HepG2 (cell line): ENCODE measurements around the gene PDE9A. TPM values are rescaled to one million over a fixed set of nuclear protein-coding genes. Genes with fewer than 3 reads are reported as not detected.

Experiments used
- ARNT ChIP-seq: fragments of 450-650 bp; IDR thresholded peaks from 2 replicates; pipeline ENCODE4 v1.6.1; 2017
- ATF7-NPFF ChIP-seq: sonication (generic); formaldehyde crosslinking; IDR thresholded peaks from 2 replicates; pipeline ENCODE4 v1.8.1; 2023; ENCODE audit warnings: mild to moderate bottlenecking, low read depth, missing genetic modification reagents, moderate library complexity
- CCAR2 ChIP-seq: fragments of 200-400 bp; formaldehyde crosslinking; optimal IDR thresholded peaks from 2 replicates; pipeline ENCODE3; 2018; ENCODE audit warnings: low read depth, mild to moderate bottlenecking, low read length, moderate library complexity
- CENPT ChIP-seq: sonication (generic); formaldehyde crosslinking; IDR thresholded peaks from 2 replicates; pipeline ENCODE4 v1.8.0; 2022; ENCODE audit warnings: low read depth, mild to moderate bottlenecking, moderate library complexity, missing genetic modification reagents
- EZH2 ChIP-seq: conservative IDR thresholded peaks from 2 replicates; pipeline ENCODE4 v1.6.1; 2012; ENCODE audit warnings: mild to moderate bottlenecking, low read depth, low read length, moderate library complexity
- MTF1 ChIP-seq: sonication (generic); formaldehyde crosslinking; IDR thresholded peaks from 2 replicates; pipeline ENCODE4 v1.5.0; 2020; ENCODE audit warnings: missing genetic modification reagents
- SATB2 ChIP-seq: sonication (generic); formaldehyde crosslinking; IDR thresholded peaks from 2 replicates; pipeline ENCODE4 v1.5.0; 2020; ENCODE audit warnings: missing genetic modification reagents
- SIX4 ChIP-seq: sonication (generic); formaldehyde crosslinking; IDR thresholded peaks from 2 replicates; pipeline ENCODE4 v1.4.0; 2020; ENCODE audit warnings: missing genetic modification reagents
- SMARCC2 ChIP-seq: fragments of 450-650 bp; IDR thresholded peaks from 2 replicates; pipeline ENCODE4 v1.6.1; 2017; ENCODE audit warnings: antibody characterized with exemption, mild to moderate bottlenecking
- SOX6 ChIP-seq, 2 experiments: fragments of 450-650 bp in 1 of 2; sonication (generic) in 1 of 2; formaldehyde crosslinking in 1 of 2; IDR thresholded peaks; 2 replicates each; pipeline versions ENCODE4 v1.4.0 to v1.6.1; 2017 to 2020; ENCODE audit warnings: antibody characterized with exemption in 1 of 2, mild to moderate bottlenecking in 1 of 2, missing genetic modification reagents in 1 of 2
- TBX2 ChIP-seq: sonication (generic); formaldehyde crosslinking; IDR thresholded peaks from 2 replicates; pipeline ENCODE4 v1.5.0; 2020; ENCODE audit warnings: missing genetic modification reagents, mild to moderate bottlenecking, borderline replicate concordance
- TEF ChIP-seq: sonication (generic); formaldehyde crosslinking; IDR thresholded peaks from 2 replicates; pipeline ENCODE4 v1.5.0; 2020; ENCODE audit warnings: missing genetic modification reagents
- ZFAT ChIP-seq: sonication (generic); formaldehyde crosslinking; conservative IDR thresholded peaks from 2 replicates; pipeline ENCODE4 v1.8.1; 2023; ENCODE audit warnings: missing genetic modification reagents, inconsistent platforms
- ZFX ChIP-seq: sonication (generic); formaldehyde crosslinking; IDR thresholded peaks from 2 replicates; pipeline ENCODE4 v1.4.0; 2020; ENCODE audit warnings: mild to moderate bottlenecking, low read depth, missing genetic modification reagents, moderate library complexity
- ZNF124 ChIP-seq: sonication (generic); formaldehyde crosslinking; IDR thresholded peaks from 2 replicates; pipeline ENCODE4 v1.4.0; 2020; ENCODE audit warnings: missing genetic modification reagents
- ZNF24 ChIP-seq: fragments of 450-650 bp; IDR thresholded peaks from 2 replicates; pipeline ENCODE4 v1.6.1; 2017; ENCODE audit warnings: antibody characterized with exemption, mild to moderate bottlenecking
- ZNF253 ChIP-seq: sonication (generic); formaldehyde crosslinking; IDR thresholded peaks from 2 replicates; pipeline ENCODE4 v1.8.0; 2022; ENCODE audit warnings: mild to moderate bottlenecking, missing genetic modification reagents, borderline replicate concordance
- ZNF530 ChIP-seq: sonication (generic); formaldehyde crosslinking; IDR thresholded peaks from 2 replicates; pipeline ENCODE4 v1.5.0; 2020; ENCODE audit warnings: low read depth, mild to moderate bottlenecking, missing genetic modification reagents
- ZNF557 ChIP-seq: sonication (generic); formaldehyde crosslinking; IDR thresholded peaks from 2 replicates; pipeline ENCODE4 v1.4.0; 2020; ENCODE audit warnings: missing genetic modification reagents
- ZNF746 ChIP-seq: sonication (generic); formaldehyde crosslinking; IDR thresholded peaks from 2 replicates; pipeline ENCODE4 v1.8.0; 2022; ENCODE audit warnings: mild to moderate bottlenecking, missing genetic modification reagents
- ZNF749 ChIP-seq: sonication (generic); formaldehyde crosslinking; IDR thresholded peaks from 2 replicates; pipeline ENCODE4 v1.8.0; 2022; ENCODE audit warnings: mild to moderate bottlenecking, missing genetic modification reagents, moderate library complexity, borderline replicate concordance
- ZNF784 ChIP-seq: sonication (generic); formaldehyde crosslinking; IDR thresholded peaks from 2 replicates; pipeline ENCODE4 v1.5.1; 2020; ENCODE audit warnings: missing genetic modification reagents, mild to moderate bottlenecking, borderline replicate concordance
- polyA plus RNA-seq, 8 experiments: library from polyadenylated mRNA; depleted of rRNA in 3 of 8; stranded (reverse) in 7 of 8; unstranded in 1 of 8; fragments of >200 nt; fragmentation: Illumina TruSeq in 4 of 8; extraction: Trizol in 4 of 8; gene quantifications; 2 replicates each; pipeline versions ENCODE4 v1.2.1 to v1.2.3, GENCODE V29; 2011 to 2016; ENCODE audit warnings: low read depth in 4 of 8, missing spikeins in 1 of 8, mixed read lengths in 1 of 8; ENCODE audit not compliant: insufficient read depth in 1 of 8
- total RNA-seq, 5 experiments: library from RNA; depleted of rRNA; stranded (reverse); fragments of >200 nt; fragmentation: Illumina TruSeq; extraction: Trizol; gene quantifications; 2 replicates each; pipeline ENCODE4 v1.2.3, GENCODE V29; 2016; ENCODE audit warnings: low read depth in 1 of 5
- TF ChIP-seq, protein P1 (sequence below): sonication (generic); formaldehyde crosslinking; IDR thresholded peaks from 2 replicates; pipeline ENCODE4 v1.4.0; 2020; ENCODE audit warnings: missing genetic modification reagents
- TF ChIP-seq, protein P2 (sequence below): IDR thresholded peaks from 2 replicates; pipeline ENCODE4 v1.6.1; 2016; ENCODE audit warnings: missing genetic modification reagents, missing compliant biosample characterization
- TF ChIP-seq, protein P3 (sequence below): IDR thresholded peaks from 2 replicates; pipeline ENCODE4 v1.6.1; 2016; ENCODE audit warnings: low read depth, borderline replicate concordance

Gene PDE9A
- total and polyA plus RNA-seq, 2 of the 13 experiments (the other 11 are each of a cell fraction or from before 2014, with no cell fraction given): 4.6 to 19.7 TPM

- TF ChIP-seq TBX2 (peak; percentile 77; the same call in 1 of the 2 replicates), ZNF253 (no peak), CENPT (CRISPR knock-in tag) (no peak), SOX6 (IDR thresholded peaks at IDR 0.05) (no peak), SOX6 (CRISPR knock-in tag; IDR thresholded peaks at IDR 0.05) (peak; percentile 90), ZNF746 (CRISPR knock-in tag) (no peak), SIX4 (peak; percentile 39; the same call in 1 of the 2 replicates), SMARCC2 (no peak), ZFX (CRISPR knock-in tag) (peak; percentile 63), ZFAT (CRISPR knock-in tag) (no peak), SATB2 (CRISPR knock-in tag) (no peak), ZNF749 (CRISPR knock-in tag) (no peak), ZNF557 (CRISPR knock-in tag) (0 out of 2 replicates have a peak, but pooled peaks have one; percentile 82), ATF7-NPFF (CRISPR knock-in tag) (no peak), ZNF24 (no peak), MTF1 (CRISPR knock-in tag) (no peak), ARNT (no peak), TEF (no peak), ZNF530 (CRISPR knock-in tag) (no peak), ZNF124 (CRISPR knock-in tag) (no peak), EZH2 (no peak), ZNF784 (CRISPR knock-in tag) (no peak), CCAR2 (no peak)
- TF ChIP-seq, protein P1, sequence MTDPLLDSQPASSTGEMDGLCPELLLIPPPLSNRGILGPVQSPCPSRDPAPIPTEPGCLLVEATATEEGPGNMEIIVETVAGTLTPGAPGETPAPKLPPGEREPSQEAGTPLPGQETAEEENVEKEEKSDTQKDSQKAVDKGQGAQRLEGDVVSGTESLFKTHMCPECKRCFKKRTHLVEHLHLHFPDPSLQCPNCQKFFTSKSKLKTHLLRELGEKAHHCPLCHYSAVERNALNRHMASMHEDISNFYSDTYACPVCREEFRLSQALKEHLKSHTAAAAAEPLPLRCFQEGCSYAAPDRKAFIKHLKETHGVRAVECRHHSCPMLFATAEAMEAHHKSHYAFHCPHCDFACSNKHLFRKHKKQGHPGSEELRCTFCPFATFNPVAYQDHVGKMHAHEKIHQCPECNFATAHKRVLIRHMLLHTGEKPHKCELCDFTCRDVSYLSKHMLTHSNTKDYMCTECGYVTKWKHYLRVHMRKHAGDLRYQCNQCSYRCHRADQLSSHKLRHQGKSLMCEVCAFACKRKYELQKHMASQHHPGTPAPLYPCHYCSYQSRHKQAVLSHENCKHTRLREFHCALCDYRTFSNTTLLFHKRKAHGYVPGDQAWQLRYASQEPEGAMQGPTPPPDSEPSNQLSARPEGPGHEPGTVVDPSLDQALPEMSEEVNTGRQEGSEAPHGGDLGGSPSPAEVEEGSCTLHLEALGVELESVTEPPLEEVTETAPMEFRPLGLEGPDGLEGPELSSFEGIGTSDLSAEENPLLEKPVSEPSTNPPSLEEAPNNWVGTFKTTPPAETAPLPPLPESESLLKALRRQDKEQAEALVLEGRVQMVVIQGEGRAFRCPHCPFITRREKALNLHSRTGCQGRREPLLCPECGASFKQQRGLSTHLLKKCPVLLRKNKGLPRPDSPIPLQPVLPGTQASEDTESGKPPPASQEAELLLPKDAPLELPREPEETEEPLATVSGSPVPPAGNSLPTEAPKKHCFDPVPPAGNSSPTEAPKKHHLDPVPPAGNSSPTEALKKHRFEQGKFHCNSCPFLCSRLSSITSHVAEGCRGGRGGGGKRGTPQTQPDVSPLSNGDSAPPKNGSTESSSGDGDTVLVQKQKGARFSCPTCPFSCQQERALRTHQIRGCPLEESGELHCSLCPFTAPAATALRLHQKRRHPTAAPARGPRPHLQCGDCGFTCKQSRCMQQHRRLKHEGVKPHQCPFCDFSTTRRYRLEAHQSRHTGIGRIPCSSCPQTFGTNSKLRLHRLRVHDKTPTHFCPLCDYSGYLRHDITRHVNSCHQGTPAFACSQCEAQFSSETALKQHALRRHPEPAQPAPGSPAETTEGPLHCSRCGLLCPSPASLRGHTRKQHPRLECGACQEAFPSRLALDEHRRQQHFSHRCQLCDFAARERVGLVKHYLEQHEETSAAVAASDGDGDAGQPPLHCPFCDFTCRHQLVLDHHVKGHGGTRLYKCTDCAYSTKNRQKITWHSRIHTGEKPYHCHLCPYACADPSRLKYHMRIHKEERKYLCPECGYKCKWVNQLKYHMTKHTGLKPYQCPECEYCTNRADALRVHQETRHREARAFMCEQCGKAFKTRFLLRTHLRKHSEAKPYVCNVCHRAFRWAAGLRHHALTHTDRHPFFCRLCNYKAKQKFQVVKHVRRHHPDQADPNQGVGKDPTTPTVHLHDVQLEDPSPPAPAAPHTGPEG (CRISPR knock-in tag): no peak
- TF ChIP-seq, protein P2, sequence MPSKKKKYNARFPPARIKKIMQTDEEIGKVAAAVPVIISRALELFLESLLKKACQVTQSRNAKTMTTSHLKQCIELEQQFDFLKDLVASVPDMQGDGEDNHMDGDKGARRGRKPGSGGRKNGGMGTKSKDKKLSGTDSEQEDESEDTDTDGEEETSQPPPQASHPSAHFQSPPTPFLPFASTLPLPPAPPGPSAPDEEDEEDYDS (CRISPR knock-in tag): peak; percentile 47; the same call in 1 of the 2 replicates
- TF ChIP-seq, protein P3, sequence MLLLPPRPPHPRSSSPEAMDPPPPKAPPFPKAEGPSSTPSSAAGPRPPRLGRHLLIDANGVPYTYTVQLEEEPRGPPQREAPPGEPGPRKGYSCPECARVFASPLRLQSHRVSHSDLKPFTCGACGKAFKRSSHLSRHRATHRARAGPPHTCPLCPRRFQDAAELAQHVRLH: no peak; the same call in 1 of the 2 replicates
Measured at GRCh38 chr21:42711667-42712066, 58.2 kb downstream of the PDE9A start (continued).
